OCI-LY3 (cell line): ENCODE data around the gene RNF217.

Source experiments
- H2AFZ ChIP-seq: fragments of 200-600, 300-600 bp; shearing (Covaris generic); 2 replicates; pipeline ENCODE4 v1.6.0; 2014; ENCODE audit warnings: antibody characterized with exemption, low read depth, low read length
- H3K27ac ChIP-seq: fragments of 200-600, 300-600 bp; sonication (generic); 2 replicates; pipeline ENCODE4 v1.5.1; 2014; ENCODE audit warnings: mild to moderate bottlenecking, low read length, moderate library complexity, mixed read lengths
- H3K27me3 ChIP-seq: fragments of 200-600, 300-600 bp; sonication (generic); 2 replicates; pipeline ENCODE4 v1.6.1; 2014; ENCODE audit warnings: low read depth, low read length, mixed read lengths
- H3K36me3 ChIP-seq: fragments of 200-600, 300-600 bp; sonication (generic); replicated peaks from 2 replicates; pipeline ENCODE3; 2014; ENCODE audit warnings: low read depth, low read length, mixed read lengths
- H3K4me1 ChIP-seq: fragments of 300-600, 200-600 bp; sonication (generic); 2 replicates; pipeline ENCODE4 v1.6.1; 2014; ENCODE audit warnings: low read length, mixed read lengths
- H3K4me2 ChIP-seq: fragments of 200-600, 300-600 bp; sonication (generic); 2 replicates; pipeline ENCODE4 v1.6.1; 2014; ENCODE audit warnings: low read length, mixed read lengths
- H3K4me3 ChIP-seq: fragments of 300-600, 200-600 bp; sonication (generic); 2 replicates; pipeline ENCODE4 v1.5.1; 2014; ENCODE audit warnings: antibody characterized with exemption, mild to moderate bottlenecking, low read length, moderate library complexity
- H3K79me2 ChIP-seq: fragments of 300-600, 200-600 bp; shearing (Covaris generic); 2 replicates; pipeline ENCODE4 v1.6.1; 2014; ENCODE audit warnings: mild to moderate bottlenecking, low read length, mixed read lengths
- H3K9ac ChIP-seq: fragments of 300-600, 200-600 bp; shearing (Covaris generic); 2 replicates; pipeline ENCODE4 v1.6.0; 2014; ENCODE audit warnings: mild to moderate bottlenecking, low read length, moderate library complexity
- H3K9me3 ChIP-seq: fragments of 200-600, 300-600 bp; shearing (Covaris generic); 2 replicates; pipeline ENCODE4 v1.6.1; 2014; ENCODE audit warnings: low read length, mixed read lengths; ENCODE audit not compliant: insufficient read depth
- H4K20me1 ChIP-seq: fragments of 200-600, 300-600 bp; sonication (generic); 2 replicates; pipeline ENCODE4 v1.6.1; 2016; ENCODE audit warnings: low read length, mixed read lengths; ENCODE audit not compliant: insufficient read depth
- CTCF ChIP-seq: fragments of 200-600, 300-600 bp; sonication (generic); IDR thresholded peaks from 2 replicates; pipeline ENCODE4 v1.5.1; 2014; ENCODE audit warnings: antibody characterized with exemption, low read length, low read depth
- EZH2phosphoT487 ChIP-seq: fragments of 200-600 bp; shearing (Covaris generic); IDR thresholded peaks from 2 replicates; pipeline ENCODE4 v1.6.1; 2018; ENCODE audit warnings: antibody characterized with exemption, mixed run types, low read depth

RNF217 gene

DNA sequence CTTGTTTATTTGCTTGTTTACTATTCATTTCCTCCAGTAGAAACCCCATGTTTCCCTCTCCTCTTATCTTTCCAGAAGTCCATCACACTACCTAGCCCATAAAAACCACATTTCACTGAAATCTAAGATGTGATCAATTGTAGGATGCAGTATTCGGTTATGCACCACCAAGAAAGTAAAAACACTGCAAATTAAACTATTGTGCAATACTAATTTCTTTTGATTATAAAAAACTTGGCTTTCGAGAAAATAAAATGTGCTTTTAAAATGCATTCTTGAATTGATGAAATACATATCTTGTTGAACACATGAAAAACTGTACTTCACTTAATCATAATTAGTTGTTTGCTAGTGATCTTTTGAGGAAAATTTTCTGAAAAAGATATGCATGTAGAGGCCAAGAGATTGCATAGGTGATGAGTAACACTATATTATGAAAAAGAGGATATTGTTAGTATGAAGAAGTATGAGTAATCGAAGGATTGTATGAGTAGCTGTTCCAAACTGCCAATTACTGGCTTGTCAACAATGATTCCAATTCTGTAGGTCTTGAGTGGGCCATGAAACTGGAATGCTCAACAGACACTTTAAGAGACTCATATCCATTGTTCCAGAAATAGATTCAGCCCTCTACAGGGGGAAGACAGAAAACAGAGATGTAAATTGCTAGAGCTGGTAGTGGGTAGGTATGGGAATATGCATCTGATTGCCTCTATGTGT lies 79.7 kb downstream of the RNF217 start:
- no peak overlapping the region for H2AFZ ChIP-seq
- H3K4me3 ChIP-seq: no peak overlapping the region
- H3K27ac ChIP-seq: no peak overlapping the region
- no peaks in the 10 kb centered on the region for H3K27me3 ChIP-seq
- no peaks in the 10 kb centered on the region for H4K20me1 ChIP-seq
- no peaks in the 10 kb centered on the region for H3K4me1 ChIP-seq
- H3K9me3 ChIP-seq: no peaks in the 10 kb centered on the region
- no peaks in the 10 kb centered on the region for H3K36me3 ChIP-seq
- no peak for TF ChIP-seq EZH2phosphoT487
- no peak for TF ChIP-seq CTCF
- no peak overlapping the region for H3K4me2 ChIP-seq
- no peaks in the 10 kb centered on the region for H3K79me2 ChIP-seq
- H3K9ac ChIP-seq: no peak overlapping the region

DNA sequence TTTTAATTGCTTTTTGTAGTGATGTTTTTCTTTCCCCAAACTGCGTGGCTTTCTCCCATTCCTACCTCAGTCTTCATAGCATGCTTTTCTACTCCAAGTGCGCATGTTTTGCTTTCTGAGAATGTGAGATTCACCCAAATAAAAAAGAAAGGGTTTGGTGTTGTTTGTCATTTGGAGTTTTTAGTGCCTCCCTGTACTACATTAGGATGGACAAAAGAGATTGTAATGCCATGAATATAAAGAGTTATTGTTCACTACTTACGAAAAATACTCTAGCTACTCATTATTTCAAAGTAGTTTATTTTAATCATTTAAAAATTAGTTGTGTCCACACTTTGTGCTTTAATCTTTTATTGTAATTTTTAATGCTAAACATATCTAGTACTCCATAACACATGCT lies 81.8 kb downstream of the RNF217 start:
- no peak for TF ChIP-seq CTCF
- no peak for TF ChIP-seq EZH2phosphoT487
- H3K9ac ChIP-seq: no peak overlapping the region
- H3K27me3 ChIP-seq: no peaks in the 10 kb centered on the region
- H3K4me1 ChIP-seq: no peaks in the 10 kb centered on the region
- no peak overlapping the region for H3K4me3 ChIP-seq
- H3K79me2 ChIP-seq: no peaks in the 10 kb centered on the region
- H3K36me3 ChIP-seq: no peaks in the 10 kb centered on the region
- no peak overlapping the region for H2AFZ ChIP-seq
- H3K27ac ChIP-seq: no peak overlapping the region
- H3K9me3 ChIP-seq: no peaks in the 10 kb centered on the region
- no peak overlapping the region for H3K4me2 ChIP-seq
- no peaks in the 10 kb centered on the region for H4K20me1 ChIP-seq

- no peaks in the 10 kb centered on the region for H4K20me1 ChIP-seq
- H3K4me2 ChIP-seq: no peak overlapping the region
- H3K36me3 ChIP-seq: no peaks in the 10 kb centered on the region
- no peaks in the 10 kb centered on the region for H3K4me1 ChIP-seq
- H2AFZ ChIP-seq: no peak overlapping the region
- no peaks in the 10 kb centered on the region for H3K79me2 ChIP-seq
- TF ChIP-seq EZH2phosphoT487 (no peak), CTCF (no peak)
- H3K27ac ChIP-seq: no peak overlapping the region
- no peaks in the 10 kb centered on the region for H3K9me3 ChIP-seq
- no peak overlapping the region for H3K9ac ChIP-seq
- no peak overlapping the region for H3K4me3 ChIP-seq
- no peaks in the 10 kb centered on the region for H3K27me3 ChIP-seq
These were observed 82.4 kb downstream of the RNF217 start for GRCh38 chr6:125044667-125045066.

GRCh38 chr6:125046107-125046925 lies 84.1 kb downstream of the RNF217 start:
- Histone ChIP-seq H3K9me3 (no peaks in the 10 kb centered on the region), H3K27me3 (no peaks in the 10 kb centered on the region), H2AFZ (no peak overlapping the region), H3K4me1 (no peaks in the 10 kb centered on the region), H3K79me2 (no peaks in the 10 kb centered on the region), H3K27ac (no peak overlapping the region), H3K4me3 (no peak overlapping the region), H4K20me1 (no peaks in the 10 kb centered on the region), H3K36me3 (no peaks in the 10 kb centered on the region), H3K9ac (no peak overlapping the region), H3K4me2 (no peak overlapping the region)
- no peak for TF ChIP-seq EZH2phosphoT487
